Psoas muscle (tissue), 8 donors: ENCODE measurements around the gene TSPOAP1. TPM values are rescaled to one million over a fixed set of nuclear protein-coding genes. Genes with fewer than 3 reads are reported as not detected.

Experiments
- ATAC-seq, 4 donors: fragments of 200-7000 bp; cut with Tn5 transposase; one replicate each; pipeline ENCODE4 v1.9.1; 2020; ENCODE audit warnings: moderate library complexity in 3 of 4, mild to moderate bottlenecking in 2 of 4
- DNase-seq, 2 donors: peaks; one replicate each; pipeline ENCODE4 v3.0.0-alpha.2; 2020
- H3K27ac ChIP-seq: fragments of 200-600 bp; one replicate; pipeline ENCODE4 v1.8.0; 2022
- H3K27me3 ChIP-seq, 3 donors: fragments of 200-600 bp in 1 of 3; one replicate each; pipeline versions ENCODE4 v1.6.1 to v1.8.0; 2013 to 2022; ENCODE audit warnings: low read length in 2 of 3, mild to moderate bottlenecking in 2 of 3, moderate library complexity in 1 of 3; ENCODE audit not compliant: insufficient read depth in 3 of 3
- H3K36me3 ChIP-seq, 2 donors: fragments of 200-600 bp in 1 of 2; one replicate each; pipeline versions ENCODE4 v1.6.1 to v1.8.0; 2013 to 2022; ENCODE audit warnings: low read depth in 1 of 2, mild to moderate bottlenecking in 1 of 2, moderate library complexity in 1 of 2; ENCODE audit not compliant: insufficient read depth in 1 of 2
- H3K4me1 ChIP-seq: fragments of 200-600 bp; one replicate; pipeline ENCODE4 v1.8.0; 2022
- H3K4me3 ChIP-seq: fragments of 200-600 bp; one replicate; pipeline ENCODE4 v1.8.0; 2022; ENCODE audit warnings: mild to moderate bottlenecking
- H3K9me3 ChIP-seq: fragments of 200-600 bp; one replicate; pipeline ENCODE4 v1.8.0; 2022
- WGBS, 3 donors: extraction: QIAGEN DNeasy Blood & Tissue Kit; methylation state at CpG; one replicate each; pipeline versions ENCODE4 v1.1.6 to v1.1.7; 2013; 5-methylcytosine and 5-hydroxymethylcytosine counted together
- intact Hi-C, 2 donors: fragments of 100-400 bp; cut with DNase I; formaldehyde crosslinking; loops; one replicate each; pipeline versions ENCODE4 v1.11.0 to v1.14.2; 2022
- polyA plus RNA-seq, 3 donors: library from polyadenylated mRNA; stranded (reverse); fragments of 200-250 nt; gene quantifications; one replicate each; pipeline ENCODE4 v1.2.3, GENCODE V29; 2013
- total RNA-seq, 4 donors: library from RNA; stranded (reverse); fragmentation: NEBNext Ultra II Directional in 2 of 4; extraction: Animal tissue kit (Norgen Biotek cat#: 25700) in 2 of 4; gene quantifications; one replicate each; pipeline versions ENCODE4 v1.2.1 to v1.2.4, GENCODE V29; 2021 to 2023
- TF ChIP-seq, protein P1 (sequence below): fragments of 200-600 bp; IDR thresholded peaks from one replicate; pipeline ENCODE4 v1.8.0; 2022; ENCODE audit warnings: antibody characterized with exemption
- donor health status: healthy with polysubstance abuse.
- donor health status: DM: no; HTN: no; CAD: no; lungs with moderate emphysema.
- donor health status: Bipolar disorder and iron deficiency.
- donor health status: healthy.
- donor health status: DM: yes; HTN: yes; CAD: no.
- donor health status: DM: no; HTN: no; CAD: no.
- donor health status: DM: no; HTN: no; CAD: no.
- donor health status: DM: yes; HTN: yes; CAD: no.

The TSPOAP1 gene
- total and polyA plus RNA-seq, 7 donors: 0.40 to 6.6 (median 2.3) TPM

DNA sequence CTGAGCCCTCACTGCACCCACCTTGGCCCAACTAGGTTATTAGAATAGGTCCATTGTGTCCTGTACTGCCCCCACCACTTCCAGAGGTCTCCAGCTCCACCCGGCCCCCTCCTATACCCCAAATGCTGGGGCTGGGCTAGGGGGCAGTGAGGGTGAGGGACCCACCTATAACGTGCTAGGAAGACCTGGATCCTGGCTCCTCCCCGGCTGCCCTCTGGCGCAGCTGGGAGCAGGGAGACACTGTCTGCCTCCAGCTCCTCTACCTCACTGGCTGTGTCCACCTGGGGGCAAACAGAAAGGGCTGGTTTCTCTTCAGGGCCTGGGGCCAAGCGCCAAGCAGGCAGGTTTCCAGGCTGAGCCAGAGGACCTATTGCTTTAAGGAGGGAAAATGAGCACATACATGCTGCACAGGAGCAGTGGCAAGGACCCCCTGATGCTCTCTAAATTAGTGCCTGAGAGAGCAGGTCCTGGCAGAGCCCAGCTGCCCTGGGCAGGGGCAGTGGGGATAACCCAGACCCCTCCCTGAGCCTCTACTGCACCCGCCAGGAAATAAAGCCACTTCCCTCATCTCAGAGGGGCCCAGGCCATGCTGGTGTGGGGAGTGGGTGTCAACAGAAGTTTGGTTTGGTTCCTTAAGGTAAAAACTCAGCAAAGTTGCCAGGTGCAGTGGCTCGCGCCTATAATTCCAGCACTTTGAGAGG lies 12.2 kb downstream of the TSPOAP1 start:
- Histone ChIP-seq H3K36me3 (no peaks in the 10 kb centered on the region), H3K4me3 (no peak overlapping the region), H3K27me3 (no peaks in the 10 kb centered on the region), H3K27ac (no peak overlapping the region), H3K9me3 (no peaks in the 10 kb centered on the region), H3K4me1 (no peaks in the 10 kb centered on the region)
- DNase-seq (no peak), ATAC-seq (no peak)
- TF ChIP-seq, protein P1, sequence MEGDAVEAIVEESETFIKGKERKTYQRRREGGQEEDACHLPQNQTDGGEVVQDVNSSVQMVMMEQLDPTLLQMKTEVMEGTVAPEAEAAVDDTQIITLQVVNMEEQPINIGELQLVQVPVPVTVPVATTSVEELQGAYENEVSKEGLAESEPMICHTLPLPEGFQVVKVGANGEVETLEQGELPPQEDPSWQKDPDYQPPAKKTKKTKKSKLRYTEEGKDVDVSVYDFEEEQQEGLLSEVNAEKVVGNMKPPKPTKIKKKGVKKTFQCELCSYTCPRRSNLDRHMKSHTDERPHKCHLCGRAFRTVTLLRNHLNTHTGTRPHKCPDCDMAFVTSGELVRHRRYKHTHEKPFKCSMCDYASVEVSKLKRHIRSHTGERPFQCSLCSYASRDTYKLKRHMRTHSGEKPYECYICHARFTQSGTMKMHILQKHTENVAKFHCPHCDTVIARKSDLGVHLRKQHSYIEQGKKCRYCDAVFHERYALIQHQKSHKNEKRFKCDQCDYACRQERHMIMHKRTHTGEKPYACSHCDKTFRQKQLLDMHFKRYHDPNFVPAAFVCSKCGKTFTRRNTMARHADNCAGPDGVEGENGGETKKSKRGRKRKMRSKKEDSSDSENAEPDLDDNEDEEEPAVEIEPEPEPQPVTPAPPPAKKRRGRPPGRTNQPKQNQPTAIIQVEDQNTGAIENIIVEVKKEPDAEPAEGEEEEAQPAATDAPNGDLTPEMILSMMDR: no peak
- intact Hi-C loops: loop anchor here in 1 of 2 donors (5.0 kb wide), 1 partner anchor 131 kb away; no protein-coding TSS in a partner anchor
- WGBS, 3 donors: 87 to 95% (median 91%) methylated on average over 8 of the region's 8 CpGs

- Histone ChIP-seq H3K36me3 (no peaks in the 10 kb centered on the region), H3K4me3 (no peak overlapping the region), H3K9me3 (no peaks in the 10 kb centered on the region), H3K27me3 (no peaks in the 10 kb centered on the region), H3K4me1 (no peaks in the 10 kb centered on the region), H3K27ac (no peak overlapping the region)
- no peak for ATAC-seq
- intact Hi-C loops: loop anchor here in 1 of 2 donors (5.0 kb wide), 1 partner anchor 132 kb away; no protein-coding TSS in a partner anchor
- TF ChIP-seq, protein P1: no peak
- 88 to 98% (median 92%) methylated on average over 4 of the region's 4 CpGs for WGBS, 3 donors
- DNase-seq: no peak
Measured at GRCh38 chr17:58315750-58316149, 12.8 kb downstream of the TSPOAP1 start.

GRCh38 chr17:58315281-58315711 lies 13.3 kb downstream of the TSPOAP1 start:
- Histone ChIP-seq H3K9me3 (no peaks in the 10 kb centered on the region), H3K36me3 (no peaks in the 10 kb centered on the region), H3K27ac (no peak overlapping the region), H3K4me3 (no peak overlapping the region), H3K27me3 (no peaks in the 10 kb centered on the region), H3K4me1 (no peaks in the 10 kb centered on the region)
- TF ChIP-seq, protein P1: no peak
- ATAC-seq (no peak), DNase-seq (no peak)
- 90 to 93% (median 92%) methylated on average over 6 of the region's 6 CpGs for WGBS, 3 donors
- intact Hi-C loops: loop anchor here in 1 of 2 donors (5.0 kb wide), 1 partner anchor 132 kb away; no protein-coding TSS in a partner anchor

DNA sequence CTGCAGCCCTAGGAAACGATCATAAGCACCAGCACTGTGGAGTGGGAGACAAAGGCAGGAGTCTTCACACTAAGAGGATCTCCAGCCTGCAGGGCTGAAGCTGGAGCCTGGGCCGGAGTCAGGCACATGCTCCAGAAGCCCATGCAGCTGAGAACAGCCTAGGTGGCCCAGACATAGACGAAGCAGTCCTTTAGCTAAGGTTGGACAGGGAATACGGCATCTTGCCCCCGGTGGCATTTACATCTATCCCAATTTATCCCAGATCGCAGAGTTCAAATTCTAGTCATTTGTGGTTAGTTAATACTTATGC lies 13.9 kb downstream of the TSPOAP1 start:
- DNase-seq: no peak
- no peaks in the 10 kb centered on the region for H3K4me1 ChIP-seq
- no peak overlapping the region for H3K27ac ChIP-seq
- no peak overlapping the region for H3K4me3 ChIP-seq
- intact Hi-C loops: loop anchor here in 1 of 2 donors (5.0 kb wide), 1 partner anchor 133 kb away; no protein-coding TSS in a partner anchor
- H3K36me3 ChIP-seq: no peaks in the 10 kb centered on the region
- TF ChIP-seq, protein P1: no peak
- no peaks in the 10 kb centered on the region for H3K27me3 ChIP-seq
- H3K9me3 ChIP-seq: no peaks in the 10 kb centered on the region
- WGBS, 3 donors: 79 to 89% (median 82%) methylated on average over 6 of the region's 6 CpGs
- no peak for ATAC-seq
